HL-60/S4 treated with retinoic acid at 250 ng/mL for 4 days and 3 days (cell line): ENCODE results near the gene CDH16.

Source experiments
- in situ Hi-C: fragments of 300-500 bp; cut with MboI; formaldehyde crosslinking; loops from 2 replicates; pipeline ENCODE4 v1.7.0; 2022; ENCODE audit warnings: low sequenced_read_pairs

The CDH16 gene

GRCh38 chr16:66930189-66930588, 11.5 kb upstream of the CDH16 start:
- in situ Hi-C loops, result no loop called here

GRCh38 chr16:66928702-66929388, 10.2 kb upstream of the CDH16 start:
- in situ Hi-C loops, result no loop called here

- in situ Hi-C loops, result no loop called here
Measured at GRCh38 chr16:66927918-66928649, 9.4 kb upstream of the CDH16 start.

GRCh38 chr16:66926961-66927436, 8.3 kb upstream of the CDH16 start:
- in situ Hi-C loops, result no loop called here

- in situ Hi-C loops, result no loop called here
Measured at GRCh38 chr16:66926171-66926947, 7.7 kb upstream of the CDH16 start.

- in situ Hi-C loops, result no loop called here
Measured at GRCh38 chr16:66925322-66925840, 6.7 kb upstream of the CDH16 start, which contains the start of gene RRAD. RRAD (minus strand) TSS chr16:66925535; CDS start chr16:66925179, 356 bp downstream.

GRCh38 chr16:66924527-66925321, 6.0 kb upstream of the CDH16 start:
- in situ Hi-C loops, result no loop called here

GRCh38 chr16:66923866-66924265, 5.2 kb upstream of the CDH16 start:
- in situ Hi-C loops, result no loop called here

GRCh38 chr16:66923247-66923731, 4.6 kb upstream of the CDH16 start:
- in situ Hi-C loops, result no loop called here

- in situ Hi-C loops, result no loop called here
Measured at GRCh38 chr16:66921729-66922450, 3.2 kb upstream of the CDH16 start.

GRCh38 chr16:66920924-66921680, 2.4 kb upstream of the CDH16 start:
- in situ Hi-C loops, result no loop called here

GRCh38 chr16:66920299-66920590, 1.6 kb upstream of the CDH16 start:
- in situ Hi-C loops, result no loop called here

- in situ Hi-C loops, result no loop called here
Measured at GRCh38 chr16:66919569-66920298, 1.0 kb upstream of the CDH16 start.

GRCh38 chr16:66918355-66918754, 330 bp downstream of the CDH16 start:
- in situ Hi-C loops, result no loop called here

- in situ Hi-C loops, result no loop called here
Measured at GRCh38 chr16:66917741-66918140, 944 bp downstream of the CDH16 start.

GRCh38 chr16:66916518-66916917, 2.2 kb downstream of the CDH16 start:
- in situ Hi-C loops, result no loop called here

GRCh38 chr16:66915041-66915440, 3.6 kb downstream of the CDH16 start:
- in situ Hi-C loops, result no loop called here

- in situ Hi-C loops, result no loop called here
Measured at GRCh38 chr16:66914541-66914940, 4.1 kb downstream of the CDH16 start.
